Measurements from ENCODE around the gene FHL5. TPM values are rescaled to one million over a fixed set of nuclear protein-coding genes. Genes with fewer than 3 reads are reported as not detected.

FHL5 gene, protein sequence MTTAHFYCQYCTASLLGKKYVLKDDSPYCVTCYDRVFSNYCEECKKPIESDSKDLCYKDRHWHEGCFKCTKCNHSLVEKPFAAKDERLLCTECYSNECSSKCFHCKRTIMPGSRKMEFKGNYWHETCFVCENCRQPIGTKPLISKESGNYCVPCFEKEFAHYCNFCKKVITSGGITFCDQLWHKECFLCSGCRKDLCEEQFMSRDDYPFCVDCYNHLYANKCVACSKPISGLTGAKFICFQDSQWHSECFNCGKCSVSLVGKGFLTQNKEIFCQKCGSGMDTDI
- total RNA-seq: under 1 TPM in 4 of 6 experiments, not detected in 2; 0.20 to 0.33 (median 0.28) TPM
- long read RNA-seq: 0 reads

DNA sequence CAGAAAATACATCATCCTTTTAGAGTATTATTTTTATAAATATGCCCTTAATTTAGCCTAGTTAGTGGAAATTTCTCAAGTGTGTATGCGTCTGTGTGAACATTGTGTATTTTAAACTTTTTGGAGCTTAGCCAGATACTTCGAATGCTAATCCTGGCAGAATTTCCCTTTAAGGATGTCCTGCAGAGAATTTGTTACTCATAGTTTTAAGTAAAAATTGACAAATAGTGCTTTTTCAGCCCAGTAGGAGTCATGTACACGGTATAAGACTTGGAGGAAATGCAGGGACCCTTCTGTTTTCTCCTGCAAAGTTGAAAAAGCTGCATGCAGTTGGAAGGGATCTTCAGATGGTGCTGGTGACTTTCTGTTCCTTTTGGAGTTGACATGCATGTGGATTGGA is at the start of gene FHL5:
Gene FHL5 (plus strand): TSS at position 243 of the 400 bp plus-strand sequence. CDS start 40,486 bp downstream, outside the sequence.
- DNase-seq: no peak
- WGBS (ENCODE audit: insufficient coverage, low coverage, low lambda C conversion rate, missing lambda C conversion rate): 15% methylated on average over 3 of the region's 3 CpGs
- Histone ChIP-seq H3K36me3 (no peaks in the 10 kb centered on the region), H3K4me1 (no peaks in the 10 kb centered on the region), H3K9me3 (no peaks in the 10 kb centered on the region), H3K27ac (no peak within 1 kb of the TSS), H3K4me3 (no peak within 1 kb of the TSS), H3K27me3 (no peaks in the 10 kb centered on the region)
- intact Hi-C loops (cut with DNase I): no loop called here
- no peak for ATAC-seq
- TF ChIP-seq, protein P1, sequence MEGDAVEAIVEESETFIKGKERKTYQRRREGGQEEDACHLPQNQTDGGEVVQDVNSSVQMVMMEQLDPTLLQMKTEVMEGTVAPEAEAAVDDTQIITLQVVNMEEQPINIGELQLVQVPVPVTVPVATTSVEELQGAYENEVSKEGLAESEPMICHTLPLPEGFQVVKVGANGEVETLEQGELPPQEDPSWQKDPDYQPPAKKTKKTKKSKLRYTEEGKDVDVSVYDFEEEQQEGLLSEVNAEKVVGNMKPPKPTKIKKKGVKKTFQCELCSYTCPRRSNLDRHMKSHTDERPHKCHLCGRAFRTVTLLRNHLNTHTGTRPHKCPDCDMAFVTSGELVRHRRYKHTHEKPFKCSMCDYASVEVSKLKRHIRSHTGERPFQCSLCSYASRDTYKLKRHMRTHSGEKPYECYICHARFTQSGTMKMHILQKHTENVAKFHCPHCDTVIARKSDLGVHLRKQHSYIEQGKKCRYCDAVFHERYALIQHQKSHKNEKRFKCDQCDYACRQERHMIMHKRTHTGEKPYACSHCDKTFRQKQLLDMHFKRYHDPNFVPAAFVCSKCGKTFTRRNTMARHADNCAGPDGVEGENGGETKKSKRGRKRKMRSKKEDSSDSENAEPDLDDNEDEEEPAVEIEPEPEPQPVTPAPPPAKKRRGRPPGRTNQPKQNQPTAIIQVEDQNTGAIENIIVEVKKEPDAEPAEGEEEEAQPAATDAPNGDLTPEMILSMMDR (IDR thresholded peaks at IDR 0.05): no peak
- no peak for TF ChIP-seq POLR2A (IDR thresholded peaks at IDR 0.05)

DNA sequence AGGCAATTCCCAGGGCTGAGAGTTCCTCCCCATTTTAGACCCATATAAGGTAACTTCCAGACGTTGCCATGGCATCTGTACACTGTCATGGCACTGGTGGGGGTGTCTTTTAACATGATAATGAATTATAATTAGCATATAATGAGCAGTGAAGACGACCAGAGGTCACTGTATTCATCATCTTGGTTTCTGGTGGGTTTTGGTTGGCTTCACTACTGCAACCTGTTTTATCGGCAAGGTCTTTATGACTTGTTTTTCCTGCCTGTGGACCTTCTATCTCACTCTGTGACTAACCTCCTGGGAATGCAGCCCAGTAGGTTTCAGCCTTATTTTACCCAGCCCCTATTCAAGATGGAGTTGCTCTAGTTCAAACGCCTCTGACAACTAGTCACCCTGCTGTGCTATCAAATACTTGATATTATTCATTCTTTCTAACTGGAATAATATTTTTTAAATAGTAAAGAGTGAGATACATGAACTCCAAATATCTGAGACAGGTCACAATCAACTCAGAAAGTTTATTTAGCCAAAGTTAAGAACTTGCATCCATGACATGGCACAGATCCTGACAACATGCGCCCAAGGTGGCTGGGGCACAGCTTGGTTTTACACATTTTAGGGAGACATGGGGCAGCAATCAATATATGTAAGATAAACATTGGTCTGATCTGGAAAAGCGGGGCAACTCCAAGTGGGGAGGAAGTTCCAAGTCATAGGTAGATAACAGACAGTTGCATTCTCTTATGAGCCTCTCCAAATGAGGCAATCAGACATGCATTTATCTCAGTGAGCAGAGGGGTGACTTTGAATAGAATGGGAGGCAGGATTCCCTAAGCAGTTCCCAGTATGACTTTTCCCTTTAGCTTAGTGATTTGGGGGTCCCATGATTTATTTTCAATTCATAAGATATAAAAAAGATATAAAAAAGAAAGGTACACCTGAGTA is 42.5 kb upstream of the FHL5 start:
- Histone ChIP-seq H3K27me3 (no peaks in the 10 kb centered on the region), H3K36me3 (peaks cover 0 to 6% (median 0%) of the 10 kb centered on the region in 4 donors), H3K4me1 (peaks cover 0 to 8% (median 4%) of the 10 kb centered on the region in 4 donors), H3K4me3 (peak overlapping the region; percentile 85 to 88 (median 86)), H3K9me3 (no peaks in the 10 kb centered on the region), H3K27ac (no peak overlapping the region)
- TF ChIP-seq, protein P1 (IDR thresholded peaks at IDR 0.05): no peak
- no peak for TF ChIP-seq POLR2A (IDR thresholded peaks at IDR 0.05)
- WGBS (ENCODE audit: insufficient coverage, low coverage, low lambda C conversion rate, missing lambda C conversion rate): 49% methylated on average over 6 of the region's 6 CpGs
- DNase-seq (no peak), ATAC-seq (no peak)
- intact Hi-C loops (cut with DNase I): no loop called here

DNA sequence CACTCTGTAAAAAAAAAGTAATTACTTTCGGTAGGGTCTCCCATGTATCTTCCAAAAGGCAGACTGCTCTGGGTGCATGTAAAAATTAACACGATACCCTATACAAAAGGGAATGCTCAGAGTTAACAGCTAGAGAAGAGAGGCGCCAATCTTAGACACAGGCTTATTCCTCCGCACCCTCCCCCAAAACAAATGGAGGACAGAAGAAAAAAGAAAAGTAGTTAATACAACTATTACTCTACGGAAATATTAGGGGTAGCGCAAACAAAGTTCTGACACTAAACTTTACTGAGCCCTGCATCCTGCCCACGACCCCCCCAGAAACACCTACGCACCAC is 41.7 kb upstream of the FHL5 start:
- WGBS (ENCODE audit: insufficient coverage, low coverage, low lambda C conversion rate, missing lambda C conversion rate): 0% methylated on average over 8 of the region's 8 CpGs
- no peak for TF ChIP-seq POLR2A (IDR thresholded peaks at IDR 0.05)
- TF ChIP-seq, protein P1 (IDR thresholded peaks at IDR 0.05): no peak
- Histone ChIP-seq H3K4me1 (peaks cover 0 to 8% (median 4%) of the 10 kb centered on the region in 4 donors), H3K36me3 (peaks cover 0 to 13% (median 0%) of the 10 kb centered on the region in 4 donors), H3K9me3 (no peaks in the 10 kb centered on the region), H3K27ac (peak overlapping the region; percentile 96 to 99 (median 97)), H3K27me3 (no peaks in the 10 kb centered on the region), H3K4me3 (peak overlapping the region; percentile 85 to 88 (median 86))
- DNase-seq: no peak
- intact Hi-C loops (cut with DNase I): no loop called here
- ATAC-seq: peak; percentile 34 to 40 (median 38)

DNA sequence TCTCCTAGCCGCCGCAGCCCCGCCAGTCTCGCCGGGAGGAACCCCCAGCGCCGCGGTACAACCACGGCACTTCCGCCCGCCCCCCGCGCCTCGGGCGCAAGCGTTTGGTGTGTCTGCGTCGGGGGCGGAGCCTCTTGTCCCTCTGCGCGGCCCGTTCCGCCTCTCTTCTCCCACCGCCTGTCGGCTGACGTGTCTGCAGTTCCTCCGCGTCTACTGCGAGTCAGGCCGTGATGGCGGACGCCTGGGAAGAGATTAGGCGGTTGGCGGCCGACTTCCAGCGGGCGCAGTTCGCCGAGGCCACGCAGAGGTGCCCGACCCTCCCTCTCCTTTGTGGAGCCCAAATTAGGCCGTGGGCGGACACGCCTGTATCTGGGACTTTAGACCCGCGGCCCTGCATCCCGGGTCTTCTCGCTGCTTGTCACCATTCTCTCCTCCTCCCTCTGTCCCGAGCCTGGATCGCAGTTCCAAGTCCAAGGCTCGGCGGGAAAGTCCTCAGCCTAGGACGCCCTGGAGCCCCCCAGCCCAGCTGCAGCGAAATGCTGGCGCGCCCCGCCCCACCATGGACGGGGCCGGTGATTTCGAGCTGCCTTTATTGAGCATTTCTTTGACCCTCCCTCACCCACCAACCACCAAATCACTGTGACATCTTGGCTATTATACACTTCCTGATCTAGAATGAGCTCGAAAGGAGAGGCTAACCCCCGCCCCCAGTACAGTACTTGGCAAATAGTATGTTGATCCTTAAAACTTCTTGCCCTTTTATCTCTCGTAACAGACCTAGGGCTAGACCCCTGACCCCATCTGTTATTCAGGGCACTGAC is 41.1 kb upstream of the FHL5 start, which contains the start of gene UFL1:
Gene UFL1 (plus strand): TSS at position 163 of the 821 bp plus-strand sequence. CDS start 68 bp downstream, at position 231.
- intact Hi-C loops (cut with DNase I): no loop called here
- TF ChIP-seq, protein P1 (IDR thresholded peaks at IDR 0.05): peak in 2 of 4 donors; percentile 10 to 23
- TF ChIP-seq POLR2A (IDR thresholded peaks at IDR 0.05): peak; percentile 92
- Histone ChIP-seq H3K4me3 (peak within 1 kb of the TSS; percentile 85 to 88 (median 86)), H3K4me1 (peaks cover 0 to 8% (median 4%) of the 10 kb centered on the region in 4 donors), H3K27me3 (no peaks in the 10 kb centered on the region), H3K27ac (peak within 1 kb of the TSS; percentile 96 to 99 (median 97)), H3K36me3 (peaks cover 0 to 19% (median 1%) of the 10 kb centered on the region in 4 donors), H3K9me3 (no peaks in the 10 kb centered on the region)
- under 1% methylated on average over 30 of the region's 63 CpGs for WGBS (ENCODE audit: insufficient coverage, low coverage, low lambda C conversion rate, missing lambda C conversion rate)
- DNase-seq (peak; percentile 95 to 96 (median 96)), ATAC-seq (peak; percentile 99)
